Uterus (tissue), 4 donors: ENCODE data around the gene ATP6V1B1. TPM values are rescaled to one million over a fixed set of nuclear protein-coding genes. Genes with fewer than 3 reads are reported as not detected.

Experiments used
- DNase-seq, 2 donors: peaks; one replicate each; pipeline ENCODE4 v3.0.0-alpha.2; 2019 to 2020
- H3K27ac ChIP-seq, 2 donors: fragments of 200-600 bp; sonication (generic); 1 replicate in 1 of 2; 2 replicates in 1 of 2; pipeline ENCODE4 v1.5.1; 2016 to 2018
- H3K27me3 ChIP-seq, 2 donors: fragments of 200-600 bp; sonication (generic); one replicate each; pipeline ENCODE4 v1.5.1; 2018 to 2019; ENCODE audit warnings: control low read depth in 1 of 2
- H3K36me3 ChIP-seq, 2 donors: fragments of 200-600 bp; sonication (generic); one replicate each; pipeline ENCODE4 v1.5.1; 2019; ENCODE audit warnings: control low read depth in 1 of 2
- H3K4me1 ChIP-seq, 2 donors: fragments of 200-600 bp; sonication (generic); one replicate each; pipeline ENCODE4 v1.5.1; 2018 to 2019; ENCODE audit warnings: control low read depth in 1 of 2
- H3K4me3 ChIP-seq, 2 donors: fragments of 200-600 bp; sonication (generic); 1 replicate in 1 of 2; 2 replicates in 1 of 2; pipeline ENCODE4 v1.5.1; 2018 to 2019; ENCODE audit warnings: mild to moderate bottlenecking in 1 of 2
- H3K9me3 ChIP-seq, 2 donors: fragments of 200-600 bp; sonication (generic); one replicate each; pipeline ENCODE4 v1.5.1; 2019; ENCODE audit warnings: control low read depth in 1 of 2
- CTCF ChIP-seq, 4 experiments: fragments of 200-600 bp in 2 of 4; fragments of 450-650 bp in 2 of 4; sonication (generic) in 2 of 4; IDR thresholded peaks; one replicate each; pipeline ENCODE4 v1.5.1; 2016 to 2019; ENCODE audit warnings: antibody characterized with exemption in 4 of 4, mild to moderate bottlenecking in 2 of 4, moderate library complexity in 1 of 4
- POLR2A ChIP-seq, 2 donors: fragments of 450-650 bp; IDR thresholded peaks; one replicate each; pipeline ENCODE4 v1.6.1; 2016; ENCODE audit warnings: antibody characterized with exemption in 2 of 2, mild to moderate bottlenecking in 1 of 2, moderate library complexity in 1 of 2
- intact Hi-C: fragments of 100-400 bp; cut with DNase I; formaldehyde crosslinking; loops from one replicate; pipeline ENCODE4 v1.15.1; 2023; ENCODE audit warnings: low total_unique reads
- total RNA-seq, 4 donors: library from RNA; depleted of rRNA in 3 of 4; stranded (reverse); fragments of >200 nt in 3 of 4; gene quantifications; one replicate each; pipeline versions ENCODE4 v1.1.0 to v1.2.4, GENCODE V29; 2014 to 2023
- donor health status: DM: yes; HTN: yes; CAD: no.

Gene ATP6V1B1
- total RNA-seq, 4 donors from 2014 or later = 3.4 to 3.7 TPM; not detected in 2

DNA sequence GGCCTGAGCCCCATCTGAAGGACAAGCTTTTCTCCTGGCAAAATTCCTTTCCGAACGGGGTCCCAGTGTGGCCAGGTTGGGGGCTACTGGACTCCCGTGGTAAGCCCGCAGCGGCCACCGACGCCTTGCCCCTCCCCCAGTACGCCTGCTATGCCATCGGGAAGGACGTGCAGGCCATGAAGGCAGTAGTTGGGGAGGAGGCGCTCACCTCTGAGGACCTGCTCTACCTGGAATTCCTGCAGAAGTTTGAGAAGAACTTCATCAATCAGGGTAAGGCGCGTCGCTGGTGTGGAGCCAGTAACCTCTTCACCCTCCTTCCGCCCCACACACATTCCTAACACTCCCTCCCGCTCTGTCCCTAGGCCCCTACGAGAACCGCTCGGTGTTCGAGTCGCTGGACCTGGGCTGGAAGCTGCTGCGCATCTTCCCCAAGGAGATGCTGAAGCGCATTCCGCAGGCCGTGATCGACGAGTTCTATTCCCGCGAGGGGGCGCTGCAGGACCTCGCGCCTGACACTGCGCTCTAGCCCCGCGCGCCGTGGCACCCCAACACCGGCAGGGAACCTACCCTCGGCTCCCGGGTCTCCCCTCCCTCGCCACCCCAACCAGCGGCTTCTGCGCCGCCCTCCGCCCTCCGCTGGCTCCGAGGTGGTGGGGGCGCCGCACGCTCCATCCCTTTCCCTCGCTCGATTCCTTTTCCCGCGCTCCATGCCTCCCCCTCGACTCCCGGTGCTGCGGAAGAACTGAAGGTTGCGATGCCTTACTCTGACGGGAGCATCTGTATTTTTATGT, 29.1 kb downstream of the ATP6V1B1 start:
- Histone ChIP-seq H3K27me3 (peaks cover 0 to 5% of the 10 kb centered on the region in 2 donors), H3K9me3 (no peaks in the 10 kb centered on the region), H3K4me1 (peaks cover 0 to 4% of the 10 kb centered on the region in 2 donors), H3K36me3 (no peaks in the 10 kb centered on the region), H3K4me3 (peak overlapping the region; percentile 29 to 47), H3K27ac (no peak overlapping the region)
- TF ChIP-seq POLR2A (IDR thresholded peaks at IDR 0.05) (no peak), CTCF (IDR thresholded peaks at IDR 0.05) (peak; percentile 77 to 87 (median 80))
- DNase-seq = peak; percentile 72 to 80
- intact Hi-C loops = no loop called here

GRCh38 chr2:70965506-70965905, 29.8 kb downstream of the ATP6V1B1 start:
- Histone ChIP-seq H3K27me3 (peaks cover 0 to 5% of the 10 kb centered on the region in 2 donors), H3K4me3 (peak overlapping the region; percentile 29 to 47)
- intact Hi-C loops = no loop called here

GRCh38 chr2:70966681-70967080, 31.0 kb downstream of the ATP6V1B1 start:
- no peak overlapping the region for H3K27ac ChIP-seq
- H3K4me1 ChIP-seq = peaks cover 0 to 4% of the 10 kb centered on the region in 2 donors
- H3K9me3 ChIP-seq = no peaks in the 10 kb centered on the region
- H3K27me3 ChIP-seq = peaks cover 0 to 5% of the 10 kb centered on the region in 2 donors
- TF ChIP-seq POLR2A (IDR thresholded peaks at IDR 0.05) = no peak
- intact Hi-C loops = no loop called here
- no peak overlapping the region for H3K4me3 ChIP-seq
- no peaks in the 10 kb centered on the region for H3K36me3 ChIP-seq
- DNase-seq = no peak

More at GRCh38 chr2:70965506-70965905, 29.8 kb downstream of the ATP6V1B1 start:
- no peak for TF ChIP-seq POLR2A (IDR thresholded peaks at IDR 0.05)
- no peak for TF ChIP-seq CTCF (IDR thresholded peaks at IDR 0.05)
- peak in 1 of 2 donors; percentile 15 for DNase-seq
- peaks cover 0 to 4% of the 10 kb centered on the region in 2 donors for H3K4me1 ChIP-seq
- no peaks in the 10 kb centered on the region for H3K36me3 ChIP-seq
- H3K9me3 ChIP-seq = no peaks in the 10 kb centered on the region
- H3K27ac ChIP-seq = no peak overlapping the region

- H3K9me3 ChIP-seq = no peaks in the 10 kb centered on the region
- H3K27ac ChIP-seq = no peak overlapping the region
- intact Hi-C loops = no loop called here
- no peaks in the 10 kb centered on the region for H3K36me3 ChIP-seq
- no peak overlapping the region for H3K4me3 ChIP-seq
- DNase-seq = no peak
- peaks cover 0 to 4% of the 10 kb centered on the region in 2 donors for H3K4me1 ChIP-seq
- H3K27me3 ChIP-seq = peaks cover 0 to 5% of the 10 kb centered on the region in 2 donors
- TF ChIP-seq POLR2A (IDR thresholded peaks at IDR 0.05) (no peak), CTCF (IDR thresholded peaks at IDR 0.05) (no peak)
Measured at GRCh38 chr2:70967189-70967588, 31.5 kb downstream of the ATP6V1B1 start.

DNA sequence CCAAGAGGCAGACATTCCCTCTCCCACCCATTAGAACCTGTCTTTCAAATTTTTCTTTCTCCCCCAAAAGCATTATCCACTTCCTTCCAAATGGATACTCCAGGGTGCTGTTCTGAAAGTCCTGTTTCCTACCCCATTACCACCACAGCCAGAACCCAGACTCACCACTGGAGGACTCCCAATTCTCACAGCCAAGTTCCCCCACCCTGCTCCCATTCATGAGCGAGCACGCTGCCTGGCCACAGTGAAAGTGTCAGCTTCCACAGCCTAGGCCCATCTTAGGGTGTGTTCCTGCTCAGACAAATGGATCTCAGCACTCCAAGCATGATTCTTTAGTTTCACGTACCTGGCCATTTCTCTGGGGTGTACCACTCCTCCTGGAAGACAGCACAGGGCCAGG, 38.9 kb downstream of the ATP6V1B1 start:
- Histone ChIP-seq H3K9me3 (no peaks in the 10 kb centered on the region), H3K27me3 (no peaks in the 10 kb centered on the region), H3K4me3 (no peak overlapping the region), H3K36me3 (no peaks in the 10 kb centered on the region), H3K27ac (no peak overlapping the region), H3K4me1 (peaks cover 4 to 5% of the 10 kb centered on the region in 2 donors)
- intact Hi-C loops = no loop called here
- TF ChIP-seq POLR2A (IDR thresholded peaks at IDR 0.05) = no peak
- no peak for TF ChIP-seq CTCF (IDR thresholded peaks at IDR 0.05)
- DNase-seq = peak in 1 of 2 donors; percentile 8
